Vagina (tissue), 2 donors: ENCODE data around the gene FBXW4. TPM values are rescaled to one million over a fixed set of nuclear protein-coding genes. Genes with fewer than 3 reads are reported as not detected.

Experiments used
- DNase-seq, 2 donors: peaks; one replicate each; pipeline ENCODE4 v3.0.0-alpha.2; 2017; ENCODE audit errors: extremely low spot score in 2 of 2
- H3K27ac ChIP-seq: fragments of 200-600 bp; sonication (generic); one replicate; pipeline ENCODE4 v1.5.1; 2019
- H3K27me3 ChIP-seq: fragments of 200-600 bp; sonication (generic); one replicate; pipeline ENCODE4 v1.5.1; 2019
- H3K36me3 ChIP-seq, 2 donors: fragments of 200-600 bp; sonication (generic); one replicate each; pipeline ENCODE4 v1.5.1; 2017 to 2019
- H3K4me1 ChIP-seq: fragments of 200-600 bp; sonication (generic); one replicate; pipeline ENCODE4 v1.5.1; 2019
- H3K4me3 ChIP-seq, 2 donors: fragments of 200-600 bp; sonication (generic); 1 replicate in 1 of 2; 2 replicates in 1 of 2; pipeline ENCODE4 v1.5.1; 2016 to 2019
- H3K9me3 ChIP-seq: fragments of 200-600 bp; sonication (generic); one replicate; pipeline ENCODE4 v1.5.1; 2019
- POLR2A ChIP-seq, 2 donors: fragments of 450-650 bp; IDR thresholded peaks; one replicate each; pipeline ENCODE4 v1.6.1; 2017; ENCODE audit warnings: antibody characterized with exemption in 2 of 2, mild to moderate bottlenecking in 2 of 2, moderate library complexity in 2 of 2
- POLR2AphosphoS5 ChIP-seq, 2 donors: sonication (generic); formaldehyde crosslinking; IDR thresholded peaks; one replicate each; pipeline ENCODE4 v1.9.0; 2017; ENCODE audit warnings: antibody characterized with exemption in 2 of 2, mild to moderate bottlenecking in 2 of 2, low read depth in 1 of 2; ENCODE audit not compliant: insufficient read depth in 1 of 2
- intact Hi-C: fragments of 100-400 bp; cut with DNase I; formaldehyde crosslinking; loops from one replicate; pipeline ENCODE4 v1.15.1; 2023
- total RNA-seq: library from RNA; depleted of rRNA; stranded (reverse); fragments of >200 nt; gene quantifications from one replicate; pipeline ENCODE4 v1.2.3, GENCODE V29; 2016
- TF ChIP-seq, protein P1 (sequence below), 3 experiments: fragments of 450-650 bp in 2 of 3; fragments of 200-600 bp in 1 of 3; sonication (generic) in 1 of 3; IDR thresholded peaks; one replicate each; pipeline ENCODE4 v1.5.1; 2017 to 2019; ENCODE audit warnings: antibody characterized with exemption in 3 of 3, mild to moderate bottlenecking in 2 of 3, moderate library complexity in 2 of 3

FBXW4 gene
- total RNA-seq, 1 donor from 2014 or later, result 49.6 TPM

DNA sequence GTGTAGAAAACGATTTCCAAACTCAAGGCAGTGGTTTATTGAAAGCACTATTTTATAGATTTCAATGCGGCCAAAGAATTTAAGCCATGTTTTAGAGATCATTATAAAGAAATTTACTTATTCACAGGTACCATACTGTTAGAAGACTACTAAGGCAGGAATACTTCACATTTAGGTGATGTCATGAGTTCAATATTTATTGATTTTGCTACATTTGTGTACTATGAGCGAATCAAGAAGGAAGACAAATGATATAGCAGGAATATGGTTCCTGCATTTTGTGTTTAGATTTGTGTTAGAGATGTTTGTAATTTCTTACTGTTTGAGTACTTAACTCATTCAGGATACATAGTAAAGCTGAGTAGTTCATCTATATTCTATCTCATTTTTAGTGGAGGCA is 1.7 kb upstream of the FBXW4 start:
- no peak overlapping the region for H3K27ac ChIP-seq
- H3K4me3 ChIP-seq, result no peak overlapping the region
- no peak for DNase-seq
- intact Hi-C loops, result no loop called here
- TF ChIP-seq POLR2A (IDR thresholded peaks at IDR 0.05), result no peak
- TF ChIP-seq, protein P1, sequence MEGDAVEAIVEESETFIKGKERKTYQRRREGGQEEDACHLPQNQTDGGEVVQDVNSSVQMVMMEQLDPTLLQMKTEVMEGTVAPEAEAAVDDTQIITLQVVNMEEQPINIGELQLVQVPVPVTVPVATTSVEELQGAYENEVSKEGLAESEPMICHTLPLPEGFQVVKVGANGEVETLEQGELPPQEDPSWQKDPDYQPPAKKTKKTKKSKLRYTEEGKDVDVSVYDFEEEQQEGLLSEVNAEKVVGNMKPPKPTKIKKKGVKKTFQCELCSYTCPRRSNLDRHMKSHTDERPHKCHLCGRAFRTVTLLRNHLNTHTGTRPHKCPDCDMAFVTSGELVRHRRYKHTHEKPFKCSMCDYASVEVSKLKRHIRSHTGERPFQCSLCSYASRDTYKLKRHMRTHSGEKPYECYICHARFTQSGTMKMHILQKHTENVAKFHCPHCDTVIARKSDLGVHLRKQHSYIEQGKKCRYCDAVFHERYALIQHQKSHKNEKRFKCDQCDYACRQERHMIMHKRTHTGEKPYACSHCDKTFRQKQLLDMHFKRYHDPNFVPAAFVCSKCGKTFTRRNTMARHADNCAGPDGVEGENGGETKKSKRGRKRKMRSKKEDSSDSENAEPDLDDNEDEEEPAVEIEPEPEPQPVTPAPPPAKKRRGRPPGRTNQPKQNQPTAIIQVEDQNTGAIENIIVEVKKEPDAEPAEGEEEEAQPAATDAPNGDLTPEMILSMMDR (IDR thresholded peaks at IDR 0.05), result no peak
- peaks cover 31% of the 10 kb centered on the region for H3K4me1 ChIP-seq
- H3K9me3 ChIP-seq, result no peaks in the 10 kb centered on the region
- H3K36me3 ChIP-seq, result no peaks in the 10 kb centered on the region
- no peaks in the 10 kb centered on the region for H3K27me3 ChIP-seq

DNA sequence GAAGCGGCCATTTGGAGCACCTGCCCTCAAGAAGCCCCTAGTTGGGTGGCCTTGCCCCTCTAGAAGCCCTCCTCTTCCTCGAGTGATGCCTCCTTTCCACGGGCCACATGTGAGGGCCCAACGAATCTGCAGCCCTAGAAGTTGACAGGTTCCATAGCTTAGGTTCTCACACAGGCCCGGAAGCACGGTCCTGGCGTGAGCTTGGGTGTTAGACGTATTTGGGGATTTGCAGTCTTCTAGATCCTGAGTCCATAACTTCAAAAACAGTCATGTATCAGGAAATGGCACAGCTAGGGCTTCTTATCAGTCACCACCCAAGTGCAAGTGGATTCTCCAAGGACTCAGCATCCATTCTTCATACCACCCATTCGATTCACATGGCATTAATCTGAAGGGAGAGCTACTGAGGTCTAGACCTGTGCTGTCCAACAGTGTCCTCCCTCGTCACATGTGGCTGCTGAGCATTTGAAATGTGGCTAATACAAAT is 477 bp upstream of the FBXW4 start:
- H3K36me3 ChIP-seq, result no peaks in the 10 kb centered on the region
- H3K27me3 ChIP-seq, result no peaks in the 10 kb centered on the region
- DNase-seq, result no peak
- peak overlapping the region; percentile 55 to 90 for H3K4me3 ChIP-seq
- TF ChIP-seq, protein P1 (IDR thresholded peaks at IDR 0.05), result no peak
- TF ChIP-seq POLR2A (IDR thresholded peaks at IDR 0.05), result no peak
- TF ChIP-seq POLR2AphosphoS5 (IDR thresholded peaks at IDR 0.05; ENCODE audit: insufficient read depth in 1 of 2, low read depth in 1 of 2), result no peak
- H3K9me3 ChIP-seq, result no peaks in the 10 kb centered on the region
- peak overlapping the region; percentile 97 for H3K27ac ChIP-seq
- intact Hi-C loops, result no loop called here
- peaks cover 43% of the 10 kb centered on the region for H3K4me1 ChIP-seq

DNA sequence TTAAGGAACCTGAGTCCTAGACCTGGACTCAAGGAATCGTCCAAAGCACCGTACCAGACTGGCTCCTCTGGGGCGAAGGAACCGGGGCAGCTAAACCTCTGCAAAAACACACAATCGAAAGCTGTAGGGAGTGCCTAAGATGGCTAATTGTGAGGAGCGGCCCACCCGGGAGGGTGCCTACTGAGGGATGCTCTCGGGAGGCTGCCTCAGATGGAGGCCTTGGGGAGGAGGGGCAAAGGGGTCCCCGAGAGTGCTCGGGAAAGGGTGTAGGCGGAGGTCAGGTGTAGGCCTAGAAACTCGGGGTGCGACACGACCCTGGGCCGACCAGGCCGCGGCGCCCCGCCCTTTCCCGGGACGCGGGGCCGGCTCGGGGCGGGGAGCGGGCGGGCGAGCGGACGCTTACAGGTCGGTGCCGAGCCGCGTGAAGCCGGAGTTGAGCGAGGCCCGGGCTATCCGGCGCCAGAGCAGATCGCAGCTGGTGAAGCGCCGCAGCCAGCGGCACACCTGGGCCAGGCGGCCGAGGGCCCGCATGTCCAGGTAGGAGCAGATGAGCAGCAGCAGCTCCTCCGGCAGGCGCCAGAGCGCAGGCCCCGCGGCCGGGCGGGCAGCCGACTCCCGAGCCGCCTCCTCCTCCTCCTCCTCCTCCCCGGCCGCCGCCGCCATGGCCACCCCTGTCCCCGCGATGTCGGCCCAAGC is 844 bp downstream of the FBXW4 start:
- peak overlapping the region; percentile 97 for H3K27ac ChIP-seq
- no peaks in the 10 kb centered on the region for H3K27me3 ChIP-seq
- H3K4me3 ChIP-seq, result peak overlapping the region; percentile 55 to 90
- H3K4me1 ChIP-seq, result peaks cover 53% of the 10 kb centered on the region
- H3K36me3 ChIP-seq, result no peaks in the 10 kb centered on the region
- no peak for DNase-seq
- H3K9me3 ChIP-seq, result no peaks in the 10 kb centered on the region
- intact Hi-C loops, result no loop called here
- TF ChIP-seq, protein P1 (IDR thresholded peaks at IDR 0.05), result no peak
- TF ChIP-seq POLR2AphosphoS5 (IDR thresholded peaks at IDR 0.05; ENCODE audit: insufficient read depth in 1 of 2, low read depth in 1 of 2) (no peak), POLR2A (IDR thresholded peaks at IDR 0.05) (no peak)

DNA sequence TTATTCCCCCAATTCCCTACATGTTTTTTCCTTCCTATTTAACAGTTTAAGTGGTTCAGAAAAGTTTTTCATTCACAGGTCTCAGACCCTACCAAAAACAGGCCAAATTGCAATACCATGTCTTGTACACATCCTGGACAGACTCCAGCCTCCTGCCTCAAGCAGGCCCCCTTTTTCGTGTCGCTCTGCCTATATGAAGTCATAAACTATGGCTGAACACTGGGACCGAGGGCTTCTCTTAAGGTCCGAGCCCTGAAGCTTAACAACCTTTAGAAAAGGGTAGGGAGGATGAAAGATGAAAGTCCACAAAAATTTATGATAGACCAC is 1.4 kb downstream of the FBXW4 start:
- Histone ChIP-seq H3K9me3 (no peaks in the 10 kb centered on the region), H3K4me1 (peaks cover 53% of the 10 kb centered on the region), H3K27ac (peak overlapping the region; percentile 97), H3K36me3 (no peaks in the 10 kb centered on the region), H3K4me3 (peak overlapping the region; percentile 55 to 90), H3K27me3 (no peaks in the 10 kb centered on the region)
- TF ChIP-seq, protein P1 (IDR thresholded peaks at IDR 0.05), result no peak
- TF ChIP-seq POLR2AphosphoS5 (IDR thresholded peaks at IDR 0.05; ENCODE audit: insufficient read depth in 1 of 2, low read depth in 1 of 2) (no peak), POLR2A (IDR thresholded peaks at IDR 0.05) (no peak)
- DNase-seq, result no peak
- intact Hi-C loops, result no loop called here

DNA sequence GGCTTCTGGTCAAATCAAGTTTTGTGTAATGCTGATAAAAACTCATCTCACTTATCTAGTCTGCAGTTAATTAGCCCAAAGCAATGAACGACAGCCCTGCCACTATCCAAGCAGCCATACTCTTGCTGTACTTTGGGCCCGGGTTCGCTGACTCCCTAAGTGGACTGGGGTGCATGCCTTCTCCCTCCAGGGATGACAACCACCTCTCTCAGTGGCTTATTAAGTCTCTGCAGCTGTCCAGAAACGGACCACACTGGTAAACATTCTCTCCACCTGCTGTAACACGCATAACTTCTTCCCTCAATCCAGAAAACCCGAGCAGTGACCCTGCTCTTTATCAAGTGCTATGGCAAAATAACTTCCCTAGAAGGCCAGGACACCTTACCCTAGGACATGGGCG is 3.9 kb downstream of the FBXW4 start:
- H3K4me3 ChIP-seq, result no peak overlapping the region
- no peak overlapping the region for H3K27ac ChIP-seq
- TF ChIP-seq POLR2AphosphoS5 (IDR thresholded peaks at IDR 0.05; ENCODE audit: insufficient read depth in 1 of 2, low read depth in 1 of 2), result no peak
- TF ChIP-seq, protein P1 (IDR thresholded peaks at IDR 0.05), result no peak
- TF ChIP-seq POLR2A (IDR thresholded peaks at IDR 0.05), result no peak
- H3K27me3 ChIP-seq, result no peaks in the 10 kb centered on the region
- H3K4me1 ChIP-seq, result peaks cover 53% of the 10 kb centered on the region
- DNase-seq, result no peak
- intact Hi-C loops, result no loop called here
- H3K9me3 ChIP-seq, result no peaks in the 10 kb centered on the region
- H3K36me3 ChIP-seq, result no peaks in the 10 kb centered on the region
